Smooth muscle cell of the brain vasculature (primary cell): ENCODE data around the gene DENND6B.
"Not testable (repeated sequence)": the region's sequence is repeated elsewhere in the genome, so short reads cannot be mapped to it uniquely, and the experiment has no call there.

Experiments
- DNase-seq: peaks from one replicate; pipeline ENCODE4 v3.0.0-alpha.2; 2012; ENCODE audit warnings: low read depth, low spot score

Gene DENND6B

DNA sequence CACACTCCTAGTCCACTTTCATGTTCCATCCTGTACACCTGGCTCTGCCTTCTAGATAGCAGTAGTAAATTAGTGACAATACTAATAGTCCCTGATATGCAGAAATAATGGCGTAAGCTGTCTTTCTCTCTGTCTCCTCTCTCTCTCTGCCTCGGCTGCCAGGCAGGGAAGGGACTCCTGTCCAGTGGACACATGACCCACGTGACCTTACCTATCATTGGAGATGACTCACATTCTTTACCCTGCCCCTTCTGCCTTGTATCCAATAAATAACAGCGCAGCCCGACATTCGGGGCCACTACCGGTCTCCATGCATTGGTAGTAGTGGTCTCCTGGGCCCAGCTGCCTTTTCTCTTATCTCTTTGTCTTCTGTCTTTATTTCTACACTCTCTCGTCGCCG lies 53.0 kb downstream of the DENND6B start:
- not testable (repeated sequence) for DNase-seq

DNA sequence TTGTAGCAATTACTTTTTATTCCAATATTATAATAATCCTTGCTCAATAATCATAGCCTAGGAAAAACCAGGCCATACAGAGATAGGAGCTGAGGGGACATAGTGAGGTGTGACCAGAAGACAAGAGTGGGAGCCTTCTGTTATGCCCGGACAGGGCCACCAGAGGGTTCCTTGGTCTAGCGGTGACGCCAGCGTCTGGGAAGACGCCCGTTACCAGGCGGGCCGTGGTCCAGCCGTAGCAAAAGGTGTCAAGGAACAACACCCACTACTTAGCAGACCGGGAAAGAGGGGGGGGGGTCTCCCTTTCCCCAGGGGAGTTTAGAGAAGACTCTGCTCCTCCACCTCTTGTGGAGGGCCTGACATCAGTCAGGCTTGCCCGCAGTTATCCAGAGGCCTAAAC lies 53.5 kb downstream of the DENND6B start:
- DNase-seq, result not testable (repeated sequence)

DNA sequence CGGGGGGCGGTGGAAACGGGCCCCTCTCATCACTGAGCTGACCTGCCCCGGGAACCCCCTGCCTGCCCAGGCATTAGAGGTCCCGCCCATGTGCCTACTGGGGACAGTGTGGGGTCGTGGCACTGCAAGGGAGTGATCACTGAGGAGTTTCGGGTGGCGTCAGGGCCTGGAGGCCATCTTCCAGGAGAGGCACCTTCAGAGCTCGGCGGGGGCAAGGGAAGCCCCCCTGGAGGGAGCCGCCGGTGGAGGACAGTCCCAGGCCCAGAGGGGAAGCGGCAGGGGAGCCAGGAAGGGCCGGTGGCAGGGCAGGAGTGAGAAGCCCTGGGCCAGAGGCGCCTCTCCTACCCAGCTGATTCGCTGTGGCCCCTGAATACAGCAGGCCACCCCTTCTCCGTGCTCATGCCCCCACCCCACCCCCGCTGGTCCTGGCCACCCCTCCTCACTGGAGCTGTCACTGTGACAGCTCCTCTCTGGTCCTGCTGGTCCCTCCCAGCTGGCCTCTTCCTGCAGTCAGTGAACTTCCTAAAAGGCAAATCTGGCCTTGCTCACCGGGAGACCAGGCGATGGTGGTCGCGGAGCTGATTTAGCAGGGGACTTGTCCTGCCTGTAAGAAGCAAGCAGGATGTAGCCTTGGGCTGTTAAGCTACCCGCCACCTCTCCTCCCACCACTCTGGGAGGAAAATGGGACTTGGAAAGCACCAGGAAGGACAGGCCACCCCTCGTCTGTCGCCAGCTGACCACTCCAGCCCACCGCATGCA lies 54.6 kb downstream of the DENND6B start:
- no peak for DNase-seq

DNA sequence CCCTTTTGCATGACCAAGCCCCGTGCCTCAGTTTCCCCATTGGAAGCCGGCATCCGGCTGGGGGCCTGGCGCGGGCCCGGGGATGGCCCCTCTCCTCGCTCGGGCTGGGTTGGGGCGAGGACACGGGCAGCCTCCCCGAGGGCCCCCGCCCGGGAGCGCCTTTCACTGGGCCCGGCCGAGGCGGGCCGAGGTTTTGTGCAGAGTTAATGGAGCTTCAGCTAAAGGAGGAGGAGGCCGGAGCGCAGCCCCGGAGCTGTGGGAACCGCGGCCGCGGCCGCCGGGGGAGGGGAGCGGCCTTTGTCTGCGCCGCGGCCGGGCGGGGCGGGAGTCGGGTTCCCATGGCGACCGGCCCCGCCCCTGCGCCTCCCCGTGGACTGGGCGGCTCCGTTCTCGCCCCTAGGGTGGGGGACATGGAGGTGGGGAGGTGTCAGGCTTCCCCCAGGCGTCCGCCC lies 55.3 kb downstream of the DENND6B start:
- DNase-seq, result no peak

DNA sequence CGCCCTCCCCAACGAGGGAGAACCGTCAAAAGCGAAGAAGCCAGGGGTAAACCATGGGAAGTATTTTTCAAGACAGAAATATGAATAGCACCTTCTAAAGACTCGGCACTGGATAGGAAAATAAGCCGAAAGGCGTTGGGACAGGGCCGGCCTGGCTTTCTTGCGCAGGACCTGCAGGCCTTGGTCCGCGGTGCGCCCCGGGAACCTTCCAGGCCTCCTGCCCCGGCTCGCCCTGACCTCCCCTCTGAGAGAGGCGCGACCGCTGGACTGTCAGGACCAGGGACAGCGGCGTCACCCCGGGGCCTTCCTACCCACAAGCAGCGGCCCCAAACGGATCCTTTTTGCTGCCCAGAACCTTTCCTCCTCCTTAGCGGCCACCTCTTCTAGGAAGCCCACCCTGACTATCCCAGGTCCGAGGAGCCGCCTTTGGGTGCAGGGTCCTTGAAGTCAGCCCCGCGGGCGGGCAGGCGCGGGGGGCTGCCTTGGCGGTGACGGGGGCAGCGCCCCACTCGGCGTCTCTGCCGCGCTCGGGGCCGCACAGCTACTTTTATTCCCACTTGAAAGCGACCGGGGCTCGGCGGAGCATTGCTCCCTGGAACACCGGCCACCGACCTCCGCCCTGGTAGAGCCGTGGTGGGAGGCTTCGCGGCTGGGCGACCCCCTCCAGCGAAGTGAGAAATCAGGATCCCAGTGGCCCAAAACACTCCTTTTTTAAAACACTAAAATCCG lies 56.0 kb downstream of the DENND6B start:
- DNase-seq, result no peak

DNA sequence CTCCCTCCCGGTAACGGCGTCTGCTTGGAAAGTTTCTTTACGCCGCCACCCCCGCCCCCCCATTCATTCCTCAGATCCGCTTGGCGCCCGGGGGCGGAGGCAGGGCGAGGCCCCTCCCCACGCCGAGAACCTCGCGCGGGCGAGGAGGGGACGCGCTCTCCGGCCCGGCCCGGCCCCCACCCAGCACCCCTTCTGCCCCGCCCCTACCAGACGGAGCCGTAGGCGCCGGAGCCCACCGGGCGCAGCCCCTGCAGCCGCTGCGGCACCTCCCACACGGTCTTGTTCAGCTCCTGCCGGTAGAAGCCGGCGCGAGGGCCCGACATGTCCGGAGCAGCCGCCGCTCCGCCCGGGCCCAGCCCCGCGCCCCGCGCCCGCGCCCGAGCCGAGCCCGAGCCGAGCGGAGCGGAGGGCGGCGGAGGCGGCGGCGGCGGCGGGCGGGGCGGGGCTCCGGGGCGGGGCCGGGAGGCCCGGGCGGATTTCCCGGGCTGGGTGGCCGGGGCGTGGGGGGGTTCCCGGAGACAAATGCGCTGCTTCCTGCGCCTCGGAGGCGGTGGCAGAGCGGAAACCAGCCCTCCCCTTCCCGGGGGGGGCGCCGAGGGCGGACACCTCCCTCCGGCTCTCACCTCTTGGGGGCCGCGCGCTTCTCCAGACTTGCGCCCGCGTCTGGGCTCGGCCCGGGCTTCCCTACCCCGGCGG lies 56.7 kb downstream of the DENND6B start, which contains the start of gene MAPK11:
Gene MAPK11, minus strand, starts transcription at position 411 of the 696 bp plus-strand sequence. Its CDS starts 88 bp downstream, at position 323.
- DNase-seq, result no peak

DNA sequence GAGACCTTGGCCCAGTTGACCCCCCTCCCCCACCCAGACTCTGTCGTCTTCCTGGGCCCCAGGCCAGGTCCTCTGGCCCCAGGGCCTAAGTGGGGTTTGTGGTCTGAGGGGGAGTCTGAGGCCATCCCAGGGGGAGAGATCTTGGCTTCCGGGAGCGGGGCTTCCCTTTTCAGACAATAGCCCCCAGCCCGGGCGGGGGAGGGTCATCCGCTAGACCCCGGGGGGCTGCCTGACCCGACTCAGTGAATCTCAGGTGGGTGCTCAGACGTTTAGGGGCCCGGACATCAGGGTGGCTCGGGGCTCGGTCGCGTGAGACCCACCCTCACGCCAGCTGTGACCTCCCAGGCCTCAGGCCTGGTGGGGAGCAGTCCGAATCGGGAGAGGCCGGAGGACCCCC lies 57.2 kb downstream of the DENND6B start:
- no peak for DNase-seq

DNA sequence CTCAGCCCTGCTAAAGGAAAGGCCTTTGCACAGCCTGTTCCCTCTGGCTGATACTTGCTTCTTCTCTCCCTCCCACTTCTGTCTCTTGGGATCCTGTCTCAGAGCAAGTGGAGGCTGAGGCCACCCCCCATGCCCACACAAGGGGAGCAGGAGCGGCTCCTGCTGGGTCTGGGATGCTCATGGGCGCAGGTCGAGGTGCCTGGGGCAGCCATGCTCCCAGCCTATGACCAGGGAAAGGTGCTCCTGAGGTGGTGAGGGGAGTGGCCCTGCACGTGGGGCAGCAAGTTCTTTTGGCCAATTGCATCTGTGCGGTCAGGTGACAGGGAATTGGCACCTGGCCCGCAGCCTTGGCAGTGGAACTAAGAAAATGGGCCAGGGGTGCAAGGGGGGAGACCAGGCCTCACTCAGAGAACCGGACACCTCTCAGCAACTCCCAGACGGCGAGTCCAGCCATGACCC lies 58.1 kb downstream of the DENND6B start:
- no peak for DNase-seq

DNA sequence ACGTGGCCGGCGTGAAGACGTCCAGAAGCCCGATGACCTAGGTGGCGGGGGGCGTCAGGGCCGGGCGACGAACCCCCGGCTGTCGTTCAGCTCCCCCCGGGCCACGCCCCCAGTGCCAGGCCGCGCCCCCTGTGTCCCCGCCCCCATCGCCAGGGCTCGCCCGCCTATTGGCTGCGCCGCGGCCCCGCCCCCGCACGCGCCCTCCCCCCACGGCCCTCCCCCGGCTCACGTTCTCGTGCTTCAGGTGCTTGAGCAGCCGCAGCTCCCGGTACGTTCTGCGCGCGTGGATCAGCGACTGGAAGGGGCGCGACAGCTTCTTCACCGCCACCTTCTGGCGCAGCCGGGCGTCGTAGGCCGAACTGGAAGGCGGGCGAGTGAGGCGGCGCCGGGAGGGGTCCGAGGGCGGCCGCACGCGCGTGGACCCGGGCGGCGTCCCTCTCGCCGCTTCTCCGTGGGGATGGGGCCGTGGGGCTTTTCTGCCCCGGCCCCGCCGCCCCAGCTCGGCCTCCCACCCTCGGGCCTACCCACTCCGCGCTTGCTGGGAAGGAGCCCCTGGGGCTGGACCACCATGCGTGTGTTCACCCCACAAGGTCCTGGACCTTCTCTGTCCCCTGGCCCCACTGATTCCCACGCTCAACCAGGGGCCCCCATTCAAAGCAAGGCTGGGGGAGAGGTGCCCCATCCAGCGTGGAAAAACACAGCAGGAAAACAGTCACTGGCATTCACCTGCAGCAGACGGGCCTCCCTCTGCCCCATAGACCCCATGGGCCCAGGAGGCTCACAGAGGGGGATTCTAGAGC lies 59.0 kb downstream of the DENND6B start:
- no peak for DNase-seq

DNA sequence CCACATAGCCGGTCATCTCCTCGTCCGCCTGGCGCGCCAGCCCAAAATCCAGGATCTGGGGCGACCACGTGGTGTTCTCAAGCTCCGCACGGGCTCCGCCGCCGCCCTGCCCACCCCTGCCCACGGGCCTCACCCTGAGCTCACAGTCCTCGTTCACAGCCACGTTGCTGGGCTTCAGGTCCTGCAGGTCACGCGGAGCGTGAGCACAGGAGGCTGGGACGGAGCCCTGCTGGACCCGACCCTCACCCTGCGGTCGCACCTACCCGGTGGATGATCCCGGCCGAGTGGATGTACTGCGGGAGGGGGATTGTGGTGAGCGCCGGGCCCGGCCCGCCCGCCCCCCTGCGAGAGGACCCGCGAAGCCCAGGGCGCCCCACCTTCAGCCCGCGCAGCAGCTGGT lies 59.8 kb downstream of the DENND6B start:
- DNase-seq, result no peak

DNA sequence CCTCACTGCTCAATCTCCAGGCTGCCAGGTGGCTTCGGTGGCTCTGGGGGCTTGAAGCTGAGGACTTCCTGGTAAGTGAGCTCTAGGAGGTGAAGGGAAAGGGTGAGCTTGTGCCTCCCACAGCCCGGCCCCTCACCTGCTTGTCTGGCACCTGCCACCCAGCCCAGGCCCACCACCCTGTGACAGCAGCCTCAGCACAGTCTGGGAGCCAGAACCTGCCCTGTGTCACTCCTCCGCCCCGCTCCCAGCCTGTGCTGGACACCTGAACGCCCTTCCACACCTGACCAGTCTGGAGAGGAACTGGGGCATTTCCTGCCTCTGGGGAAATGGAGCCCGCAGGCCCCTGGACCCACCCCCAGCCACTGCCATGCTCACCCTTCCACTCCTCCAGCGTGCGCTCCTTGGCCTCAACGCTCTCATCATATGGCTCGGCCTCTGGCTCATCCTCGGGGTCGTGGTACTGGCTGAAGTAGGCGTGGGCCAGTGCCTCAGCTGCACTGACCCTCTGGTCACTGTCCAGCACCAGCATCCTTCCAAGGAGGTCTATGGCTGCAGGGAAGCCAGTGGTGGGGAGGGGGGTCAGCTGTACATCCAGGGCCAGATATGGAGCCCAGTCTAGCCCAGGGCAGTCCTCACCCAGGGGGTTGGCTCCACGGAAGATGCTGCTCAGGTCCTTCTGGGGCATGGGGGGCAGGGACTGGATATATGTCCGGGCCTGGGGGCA lies 61.7 kb downstream of the DENND6B start:
- no peak for DNase-seq

DNA sequence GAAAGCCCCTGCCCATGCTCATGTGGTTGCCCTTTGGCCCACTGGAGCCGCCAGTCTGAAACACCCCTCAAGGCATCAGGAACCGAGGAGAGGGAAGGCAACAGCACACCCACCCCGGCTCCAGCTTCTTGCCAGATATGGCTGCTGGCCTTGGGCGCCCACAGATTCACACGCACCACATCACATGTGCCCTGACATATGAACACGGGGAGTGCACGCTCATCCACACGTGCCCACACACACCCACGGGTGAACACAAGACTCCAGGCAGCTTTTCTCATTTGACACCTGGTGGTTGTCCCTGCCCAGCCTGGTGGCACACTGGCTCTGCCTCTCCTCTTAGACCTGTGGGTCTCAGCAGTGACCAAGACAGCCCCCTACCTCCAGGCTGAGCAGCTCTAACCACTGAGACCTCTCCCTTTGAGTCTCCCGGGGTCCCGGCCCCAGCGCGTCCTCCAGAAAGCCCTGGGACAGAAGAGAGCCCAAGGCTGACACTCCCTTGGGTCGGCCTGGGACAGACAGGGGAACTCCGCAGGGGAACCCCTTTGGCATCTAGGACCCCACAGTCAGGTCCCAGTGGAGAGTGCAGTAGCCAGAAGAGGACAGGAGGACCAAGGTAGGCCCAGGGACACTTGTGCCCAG lies 62.6 kb downstream of the DENND6B start:
- no peak for DNase-seq

DNA sequence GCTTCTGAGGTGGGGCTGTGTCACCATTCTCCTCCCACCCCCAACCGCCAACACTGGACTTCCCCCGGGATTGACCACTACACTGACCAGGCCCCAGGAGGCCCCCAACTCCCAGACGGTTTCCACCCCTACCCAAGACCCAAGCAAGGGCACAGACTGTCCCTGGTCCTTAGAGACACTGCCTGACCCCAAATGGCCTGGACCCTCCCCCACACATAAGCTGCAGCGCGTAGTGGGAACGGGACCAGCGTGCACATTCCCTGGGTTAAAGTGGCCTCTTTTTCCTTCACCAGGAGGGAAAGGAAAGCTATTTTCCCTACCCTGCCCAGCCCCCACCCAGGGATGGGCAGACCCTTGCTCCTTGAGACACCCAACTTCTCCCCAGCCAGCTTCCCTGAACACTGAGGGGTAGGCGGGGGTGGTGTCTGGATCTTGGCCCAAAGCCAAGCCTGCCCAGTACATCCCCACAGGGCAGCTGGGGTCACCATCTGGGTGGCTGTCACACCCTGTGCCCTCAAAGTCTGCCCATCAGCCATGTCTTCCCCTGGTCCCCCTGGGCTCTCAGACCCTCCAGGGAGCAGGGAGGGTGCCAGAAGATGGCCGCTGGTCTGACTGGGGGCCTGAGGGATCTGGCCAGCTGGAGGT lies 63.7 kb downstream of the DENND6B start:
- no peak for DNase-seq

DNA sequence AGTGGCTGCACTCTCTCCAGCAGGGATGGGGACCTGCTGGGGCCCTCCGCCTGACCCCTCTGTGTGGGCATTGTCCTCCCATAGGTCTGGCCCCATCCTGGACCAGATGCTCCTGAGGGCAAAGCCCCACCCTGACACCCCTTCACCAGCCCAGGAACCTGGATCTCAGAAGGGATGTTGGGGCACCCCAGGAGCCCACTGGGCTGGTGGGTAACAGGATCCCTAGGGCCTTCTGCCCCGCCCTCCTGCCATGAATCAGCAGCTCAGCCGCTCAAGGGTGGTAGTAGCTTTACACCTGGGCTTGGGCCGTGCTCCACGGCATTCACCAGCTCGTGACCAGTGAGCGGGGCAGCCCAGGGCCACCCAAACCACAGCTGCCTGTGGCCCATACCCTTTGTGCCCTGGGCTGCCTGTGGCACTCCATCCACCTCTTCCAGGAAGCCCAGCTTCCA lies 64.3 kb downstream of the DENND6B start:
- no peak for DNase-seq

DNA sequence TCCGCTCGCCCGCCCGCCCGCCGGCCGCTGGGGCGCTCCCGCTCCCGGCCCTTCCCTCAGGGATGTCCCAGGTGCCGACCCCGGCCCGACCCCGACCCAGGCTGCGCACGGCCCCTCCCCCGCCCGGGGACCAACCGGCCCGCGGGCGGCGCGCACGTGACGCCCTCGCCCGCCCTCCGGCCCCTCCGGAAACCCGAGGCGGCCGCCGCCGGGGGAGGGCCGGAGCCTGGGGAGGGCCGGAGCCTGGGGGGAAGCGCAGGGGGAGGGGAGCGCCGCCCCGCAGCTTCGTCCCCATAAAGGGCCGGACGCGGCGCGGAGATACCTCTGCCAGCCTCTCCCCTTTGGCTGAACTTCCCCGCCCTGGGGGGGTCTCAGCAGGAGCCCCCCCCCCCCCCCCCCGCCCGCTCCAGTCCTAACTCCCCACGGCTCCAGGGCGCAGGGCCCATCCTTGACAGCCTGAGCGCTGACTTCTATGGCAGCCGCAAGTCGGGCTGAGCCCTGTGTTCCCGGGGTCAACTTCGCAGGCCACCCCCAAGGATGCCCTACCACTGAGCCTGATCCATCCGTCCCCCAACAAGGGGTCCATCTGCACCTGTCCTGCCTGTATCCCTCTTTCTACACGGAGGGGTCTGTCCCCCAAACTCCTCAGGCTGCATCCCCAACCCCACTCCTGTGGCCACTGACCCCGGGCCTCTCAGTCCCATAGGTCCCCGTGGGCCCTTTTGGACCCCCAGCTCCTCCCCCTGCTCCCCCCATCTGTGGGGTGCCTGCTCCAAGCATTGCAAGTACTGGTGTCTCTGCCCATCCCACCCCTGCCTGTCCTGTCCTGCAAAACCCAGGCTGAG lies 65.0 kb downstream of the DENND6B start, which contains the start of gene MAPK12:
Gene MAPK12, minus strand, starts transcription at position 69 of the 845 bp plus-strand sequence. CDS start 174 bp downstream, outside the sequence.
- DNase-seq, result no peak

DNA sequence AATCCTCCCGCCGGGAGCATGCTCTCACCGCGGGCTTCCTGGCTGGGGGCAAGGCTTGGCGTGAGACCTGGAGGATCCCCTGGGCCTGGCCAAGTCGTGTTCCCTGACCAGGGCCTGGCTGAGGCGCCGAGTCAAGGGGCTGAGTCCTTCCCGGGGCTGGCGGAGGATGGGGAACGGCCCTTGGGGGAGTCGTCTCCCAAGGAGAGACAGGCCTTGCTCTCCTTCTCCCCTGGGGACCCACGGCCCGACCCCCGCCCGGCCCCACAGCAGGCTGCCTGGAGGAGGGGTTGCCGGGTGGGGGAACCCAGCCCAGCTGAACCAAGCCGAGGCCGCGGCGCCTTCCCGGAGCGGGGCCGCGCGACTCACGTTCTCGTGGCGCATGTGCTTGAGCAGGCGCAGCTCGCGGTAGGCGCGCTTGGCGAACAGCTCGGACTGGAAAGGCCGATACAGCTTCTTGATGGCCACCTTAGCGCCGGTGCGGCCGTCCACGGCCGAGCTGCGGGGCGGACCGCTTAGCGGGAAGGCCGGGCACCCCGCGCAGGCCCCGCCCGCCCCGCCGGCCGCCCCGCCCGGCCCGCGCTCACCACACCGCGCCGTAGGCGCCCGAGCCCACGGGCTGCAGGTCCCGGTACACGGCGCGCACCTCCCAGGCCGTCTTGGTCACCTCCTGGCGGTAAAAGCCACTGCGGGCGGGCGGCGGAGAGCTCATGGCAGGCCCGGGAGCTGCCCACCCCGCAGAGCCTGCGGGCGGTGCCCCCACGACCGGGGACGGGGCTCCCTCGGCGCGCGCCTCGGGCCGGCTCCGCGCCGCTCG lies 65.8 kb downstream of the DENND6B start:
- no peak for DNase-seq

DNA sequence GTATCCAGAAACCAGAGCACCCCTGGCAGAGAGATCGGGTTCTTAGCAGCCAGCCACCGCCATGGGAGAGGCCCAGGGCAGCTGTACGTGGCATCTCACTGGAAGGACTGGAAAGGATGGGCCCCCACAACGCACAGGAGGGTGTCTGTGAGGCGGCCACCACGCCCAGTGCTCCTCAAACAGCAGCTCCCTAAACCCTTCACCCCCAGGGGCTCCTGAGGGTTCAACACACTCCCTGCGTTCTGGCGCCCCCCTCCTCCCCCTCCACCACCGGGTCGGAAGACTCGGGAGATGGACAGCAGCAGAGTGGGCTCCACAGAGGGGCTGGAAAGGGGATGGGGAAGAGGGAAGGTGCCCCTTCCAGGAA lies 66.4 kb downstream of the DENND6B start:
- no peak for DNase-seq

DNA sequence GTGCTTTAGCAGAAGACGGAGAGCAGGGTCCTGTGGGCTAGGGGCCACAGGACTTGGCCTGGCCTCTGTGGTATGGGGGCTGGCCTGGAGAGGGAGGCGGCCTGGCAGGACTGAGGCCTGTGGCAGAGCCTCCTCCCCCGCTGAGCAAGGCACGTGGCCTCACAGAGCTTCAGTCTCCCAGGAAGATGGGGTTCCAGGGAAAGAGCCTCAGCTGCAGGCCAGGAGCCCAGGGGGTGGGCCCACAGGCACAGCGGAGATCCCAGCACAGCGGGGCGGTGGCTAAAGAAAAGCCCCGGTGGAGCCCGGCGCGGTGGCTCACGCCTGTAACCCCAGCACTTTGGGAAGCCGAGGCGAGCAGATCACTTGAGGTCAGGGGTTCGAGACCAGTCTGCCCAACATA lies 67.5 kb downstream of the DENND6B start:
- no peak for DNase-seq
